OCI-LY7 (cell line): ENCODE results near the gene TBC1D5. TPM values are rescaled to one million over a fixed set of nuclear protein-coding genes. Genes with fewer than 3 reads are reported as not detected.

Source experiments
- BruUV-seq: library from RNA; stranded (reverse); fragments of 400-500 nt; replicated peaks from 2 replicates; lab custom pipeline; 2021; lab: Mats Ljungman, UMichigan
- CTCF ChIA-PET: fragments of 300-600 bp; sonication (Branson Sonifier 250); formaldehyde crosslinking; loops from one replicate; lab custom pipeline; 2022; ENCODE audit warnings: antibody characterized with exemption; ENCODE audit not compliant: unreplicated experiment; lab: Charles Lee
- POLR2A ChIA-PET: fragments of 300-600 bp; sonication (Branson Sonifier 250); formaldehyde crosslinking; loops from one replicate; lab custom pipeline; 2022; ENCODE audit warnings: antibody characterized with exemption; lab: Charles Lee
- DNase-seq: peaks from one replicate; pipeline ENCODE4 v3.0.0-alpha.2; 2015; ENCODE audit warnings: low spot score
- H2AFZ ChIP-seq: fragments of 200-600 bp; sonication (generic), shearing (Covaris generic); 2 replicates; pipeline ENCODE4 v1.6.1; 2014; ENCODE audit warnings: mild to moderate bottlenecking, antibody characterized with exemption, low read length, moderate library complexity
- H3K27ac ChIP-seq: fragments of 200-600 bp; sonication (generic); 2 replicates; pipeline ENCODE4 v1.5.1; 2014; ENCODE audit warnings: mixed run types, low read depth, mild to moderate bottlenecking, moderate library complexity, low read length, inconsistent platforms; ENCODE audit not compliant: poor library complexity, severe bottlenecking
- H3K36me3 ChIP-seq: fragments of 200-600 bp; sonication (generic); 2 replicates; pipeline ENCODE4 v1.6.1; 2014; ENCODE audit warnings: mild to moderate bottlenecking, antibody characterized with exemption, low read length, moderate library complexity, mixed read lengths; ENCODE audit not compliant: insufficient read depth
- H3K4me1 ChIP-seq: fragments of 200-600 bp; sonication (generic); 2 replicates; pipeline ENCODE4 v1.5.1; 2014; ENCODE audit warnings: mild to moderate bottlenecking, low read length; ENCODE audit not compliant: insufficient read depth, poor library complexity, severe bottlenecking
- H3K4me2 ChIP-seq: fragments of 200-600 bp; sonication (generic); 2 replicates; pipeline ENCODE4 v1.6.1; 2014; ENCODE audit warnings: mild to moderate bottlenecking, low read length
- H3K4me3 ChIP-seq: fragments of 200-600 bp; sonication (generic); 2 replicates; pipeline ENCODE4 v1.5.1; 2014; ENCODE audit warnings: mild to moderate bottlenecking, low read depth, low read length; ENCODE audit not compliant: poor library complexity, severe bottlenecking
- H3K79me2 ChIP-seq: fragments of 200-600 bp; sonication (generic); 2 replicates; pipeline ENCODE4 v1.6.1; 2016; ENCODE audit warnings: low read depth, mild to moderate bottlenecking, low read length, moderate library complexity, mixed read lengths; ENCODE audit not compliant: insufficient read depth
- H3K9me2 ChIP-seq: fragments of 200-600 bp; sonication (generic); 2 replicates; pipeline ENCODE4 v1.6.1; 2016; ENCODE audit warnings: mild to moderate bottlenecking, low read length, mixed read lengths; ENCODE audit not compliant: insufficient read depth
- H3K9me3 ChIP-seq: fragments of 200-600 bp; sonication (generic); 2 replicates; pipeline ENCODE4 v1.6.1; 2014; ENCODE audit warnings: mild to moderate bottlenecking, mixed run types, low read length, mixed read lengths
- H4K20me1 ChIP-seq: fragments of 200-600 bp; sonication (generic); 2 replicates; pipeline ENCODE4 v1.6.1; 2014; ENCODE audit warnings: mild to moderate bottlenecking, antibody characterized with exemption, low read length, moderate library complexity, mixed read lengths; ENCODE audit not compliant: insufficient read depth
- EZH2phosphoT487 ChIP-seq: fragments of 200-600 bp; sonication (generic); IDR thresholded peaks from 2 replicates; pipeline ENCODE4 v1.6.1; 2018; ENCODE audit warnings: low read depth, borderline replicate concordance, mild to moderate bottlenecking, mixed run types, antibody characterized with exemption, low read length, moderate library complexity, mixed read lengths
- intact Hi-C: fragments of 100-400 bp; cut with micrococcal nuclease; formaldehyde crosslinking; loops from one replicate; pipeline ENCODE4 v1.10.0; 2022; ENCODE audit not compliant: unreplicated experiment
- total RNA-seq, 2 experiments: library from RNA; depleted of rRNA in 1 of 2; stranded (reverse); fragments of >200 nt in 1 of 2; shearing (Covaris generic) in 1 of 2; gene quantifications; 2 replicates each; pipeline ENCODE4 v1.2.3, GENCODE V29; 2014 to 2022
- TF ChIP-seq, protein P1 (sequence below): fragments of 200-600 bp; sonication (generic); conservative IDR thresholded peaks from 2 replicates; pipeline ENCODE4 v1.5.1; 2014; ENCODE audit warnings: mild to moderate bottlenecking, antibody characterized with exemption, low read length, moderate library complexity, mixed read lengths

Gene TBC1D5
- total RNA-seq, 2 experiments from 2014 or later: 78.5 to 82.4 TPM

DNA sequence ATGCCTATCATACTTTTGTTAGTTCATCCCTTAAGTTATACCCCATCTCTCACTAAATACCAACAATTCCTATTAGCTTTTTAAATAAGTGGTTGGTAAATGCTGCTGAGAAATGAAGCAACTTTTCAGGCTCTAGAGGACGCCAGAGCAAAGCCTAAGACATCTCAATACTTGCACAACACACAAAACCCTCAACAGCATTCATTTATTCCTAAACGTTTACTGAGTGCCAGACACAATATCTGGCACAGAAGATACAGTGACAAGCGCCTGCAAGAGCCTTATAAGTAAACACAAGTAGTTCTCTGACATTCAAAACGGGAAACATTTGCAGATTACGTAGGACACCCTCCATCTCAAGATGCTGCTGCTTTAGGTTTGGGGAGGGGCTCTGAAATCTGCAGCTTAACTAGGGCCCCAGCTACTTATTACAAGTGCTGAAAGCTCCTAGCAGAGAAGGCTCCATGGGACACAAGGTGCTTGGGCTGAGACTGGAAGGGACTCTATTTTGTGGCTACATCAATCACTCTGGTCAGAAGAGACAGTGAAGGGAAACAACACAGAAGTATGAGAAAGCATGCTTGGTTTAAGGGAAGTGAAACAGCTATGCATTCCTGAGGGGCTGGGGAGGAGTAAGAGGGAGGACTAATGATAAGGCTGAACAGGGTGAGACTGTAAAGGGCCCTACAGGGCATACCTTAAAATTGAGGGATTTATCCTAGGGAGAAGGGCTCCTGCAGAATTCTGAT, 546.4 kb downstream of the TBC1D5 start:
- peak overlapping the region; percentile 74; the same call in 1 of the 2 replicates for H2AFZ ChIP-seq
- BruUV-seq: no TSS peak
- no peaks in the 10 kb centered on the region for H3K9me2 ChIP-seq
- DNase-seq: peak; percentile 86
- POLR2A ChIA-PET: interaction anchor here (0.5 to 5.1 kb wide), 15 partner anchors 11 to 932 kb away, joined by 3 to 23 read pairs (median 5); partner anchors contain the start of gene DPH3
- intact Hi-C loops: loop anchor here (1.0 to 10.0 kb wide), 6 partner anchors 37 to 1549 kb away; partner anchors contain the start of gene PLCL2
- H3K27ac ChIP-seq: peak overlapping the region; percentile 89
- no peak for TF ChIP-seq EZH2phosphoT487
- TF ChIP-seq, protein P1, sequence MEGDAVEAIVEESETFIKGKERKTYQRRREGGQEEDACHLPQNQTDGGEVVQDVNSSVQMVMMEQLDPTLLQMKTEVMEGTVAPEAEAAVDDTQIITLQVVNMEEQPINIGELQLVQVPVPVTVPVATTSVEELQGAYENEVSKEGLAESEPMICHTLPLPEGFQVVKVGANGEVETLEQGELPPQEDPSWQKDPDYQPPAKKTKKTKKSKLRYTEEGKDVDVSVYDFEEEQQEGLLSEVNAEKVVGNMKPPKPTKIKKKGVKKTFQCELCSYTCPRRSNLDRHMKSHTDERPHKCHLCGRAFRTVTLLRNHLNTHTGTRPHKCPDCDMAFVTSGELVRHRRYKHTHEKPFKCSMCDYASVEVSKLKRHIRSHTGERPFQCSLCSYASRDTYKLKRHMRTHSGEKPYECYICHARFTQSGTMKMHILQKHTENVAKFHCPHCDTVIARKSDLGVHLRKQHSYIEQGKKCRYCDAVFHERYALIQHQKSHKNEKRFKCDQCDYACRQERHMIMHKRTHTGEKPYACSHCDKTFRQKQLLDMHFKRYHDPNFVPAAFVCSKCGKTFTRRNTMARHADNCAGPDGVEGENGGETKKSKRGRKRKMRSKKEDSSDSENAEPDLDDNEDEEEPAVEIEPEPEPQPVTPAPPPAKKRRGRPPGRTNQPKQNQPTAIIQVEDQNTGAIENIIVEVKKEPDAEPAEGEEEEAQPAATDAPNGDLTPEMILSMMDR: peak; percentile 81
- CTCF ChIA-PET: interaction anchor here (0.6 to 1.4 kb wide), 5 partner anchors 10 to 55 kb away, joined by 3 to 5 read pairs (median 3); no protein-coding TSS in a partner anchor
- peak overlapping the region; percentile 45 for H3K4me3 ChIP-seq
- H3K9me3 ChIP-seq: peaks cover 3% of the 10 kb centered on the region; the same call in 1 of the 2 replicates
- no peaks in the 10 kb centered on the region for H3K79me2 ChIP-seq
- no peaks in the 10 kb centered on the region for H4K20me1 ChIP-seq
- peaks cover 4% of the 10 kb centered on the region for H3K36me3 ChIP-seq
- H3K4me2 ChIP-seq: peak overlapping the region; percentile 72
- H3K4me1 ChIP-seq: peaks cover 58% of the 10 kb centered on the region

DNA sequence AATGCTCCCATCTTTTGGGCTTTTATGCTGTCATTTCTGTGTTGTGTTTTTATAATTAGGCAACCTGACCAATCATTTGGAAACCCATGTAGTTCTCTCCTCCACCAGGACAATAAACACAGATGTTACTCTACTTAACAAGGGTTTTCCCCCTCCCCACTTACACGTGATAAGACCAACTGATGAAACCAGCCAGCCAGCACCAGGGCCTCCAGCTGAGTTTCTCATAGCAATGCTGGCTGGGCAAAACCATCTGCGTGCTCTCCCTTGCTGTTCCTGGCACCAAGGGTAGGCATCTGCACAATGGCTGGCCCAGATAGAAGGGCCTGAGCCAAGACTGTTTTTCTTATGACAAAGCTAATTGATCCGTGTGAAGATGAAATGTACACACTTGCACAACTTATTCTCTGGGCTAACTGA, 547.2 kb downstream of the TBC1D5 start:
- BruUV-seq: no TSS peak
- no peaks in the 10 kb centered on the region for H3K9me2 ChIP-seq
- H3K4me2 ChIP-seq: peak overlapping the region; percentile 72
- DNase-seq: peak; percentile 97
- POLR2A ChIA-PET: interaction anchor here (0.6 to 5.1 kb wide), 12 partner anchors 11 to 357 kb away, joined by 3 to 23 read pairs (median 6); no protein-coding TSS in a partner anchor
- H3K36me3 ChIP-seq: no peaks in the 10 kb centered on the region; the same call in 1 of the 2 replicates
- H2AFZ ChIP-seq: peak overlapping the region; percentile 74; the same call in 1 of the 2 replicates
- no peaks in the 10 kb centered on the region for H3K79me2 ChIP-seq
- H3K27ac ChIP-seq: peak overlapping the region; percentile 89
- intact Hi-C loops: loop anchor here (1.0 to 10.0 kb wide), 6 partner anchors 38 to 1550 kb away; partner anchors contain the start of gene PLCL2
- H4K20me1 ChIP-seq: no peaks in the 10 kb centered on the region
- H3K4me1 ChIP-seq: peaks cover 66% of the 10 kb centered on the region
- CTCF ChIA-PET: interaction anchor here (1.0 to 1.4 kb wide), 3 partner anchors 11 to 13 kb away, joined by 3 to 4 read pairs (median 3); no protein-coding TSS in a partner anchor
- peak overlapping the region; percentile 45 for H3K4me3 ChIP-seq
- TF ChIP-seq EZH2phosphoT487: no peak
- no peaks in the 10 kb centered on the region for H3K9me3 ChIP-seq

DNA sequence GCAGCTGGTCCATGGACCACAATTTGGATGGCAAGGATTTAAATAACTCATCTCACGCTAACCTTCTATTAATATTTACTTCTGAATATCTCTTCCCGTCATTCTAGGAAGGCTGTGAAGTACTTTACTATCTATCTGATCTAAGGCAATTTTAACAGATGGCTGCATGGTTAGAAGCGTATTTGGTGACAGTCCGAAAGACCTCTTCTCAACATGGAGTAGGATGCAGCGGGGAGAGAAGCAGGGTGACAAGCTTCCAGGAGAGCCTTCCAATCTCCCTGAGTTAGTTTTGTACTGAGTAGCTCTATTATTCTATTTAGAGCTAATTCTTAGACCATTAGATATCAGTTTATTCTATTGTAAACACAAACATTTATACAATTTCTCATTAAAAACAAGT, 548.3 kb downstream of the TBC1D5 start:
- Histone ChIP-seq H3K4me2 (peak overlapping the region; percentile 72), H3K36me3 (no peaks in the 10 kb centered on the region; the same call in 1 of the 2 replicates), H3K27ac (peak overlapping the region; percentile 89), H3K4me1 (peaks cover 71% of the 10 kb centered on the region), H3K79me2 (no peaks in the 10 kb centered on the region), H3K9me3 (no peaks in the 10 kb centered on the region), H3K4me3 (no peak overlapping the region), H4K20me1 (no peaks in the 10 kb centered on the region), H3K9me2 (no peaks in the 10 kb centered on the region), H2AFZ (no peak overlapping the region; the same call in 1 of the 2 replicates)
- ChIA-PET POLR2A (interaction anchor here (0.6 to 5.1 kb wide), 14 partner anchors 9 to 586 kb away, joined by 3 to 23 read pairs (median 4); no protein-coding TSS in a partner anchor), CTCF (interaction anchor here (1.0 to 1.2 kb wide), 3 partner anchors 14 to 55 kb away, joined by 3 read pairs; no protein-coding TSS in a partner anchor)
- DNase-seq: no peak
- TF ChIP-seq, protein P1: no peak
- TF ChIP-seq EZH2phosphoT487: no peak
- intact Hi-C loops: loop anchor here (2.0 to 10.0 kb wide), 2 partner anchors 547 to 1551 kb away; no protein-coding TSS in a partner anchor
- BruUV-seq: no TSS peak
